ENCODE data around the gene LMAN1L. TPM values are rescaled to one million over a fixed set of nuclear protein-coding genes. Genes with fewer than 3 reads are reported as not detected.

Gene LMAN1L
- total RNA-seq, 1 donor from 2014 or later = not detected

- DNase-seq (ENCODE audit: low read depth) = no peak
- TF ChIP-seq CTCF (conservative IDR thresholded peaks at IDR 0.05; ENCODE audit: low read depth, low read length) = no peak
- no peak overlapping the region for H3K4me3 ChIP-seq (ENCODE audit: low read depth, low read length)
Observed at GRCh38 chr15:74840851-74841775, 28.5 kb downstream of the LMAN1L start.

DNA sequence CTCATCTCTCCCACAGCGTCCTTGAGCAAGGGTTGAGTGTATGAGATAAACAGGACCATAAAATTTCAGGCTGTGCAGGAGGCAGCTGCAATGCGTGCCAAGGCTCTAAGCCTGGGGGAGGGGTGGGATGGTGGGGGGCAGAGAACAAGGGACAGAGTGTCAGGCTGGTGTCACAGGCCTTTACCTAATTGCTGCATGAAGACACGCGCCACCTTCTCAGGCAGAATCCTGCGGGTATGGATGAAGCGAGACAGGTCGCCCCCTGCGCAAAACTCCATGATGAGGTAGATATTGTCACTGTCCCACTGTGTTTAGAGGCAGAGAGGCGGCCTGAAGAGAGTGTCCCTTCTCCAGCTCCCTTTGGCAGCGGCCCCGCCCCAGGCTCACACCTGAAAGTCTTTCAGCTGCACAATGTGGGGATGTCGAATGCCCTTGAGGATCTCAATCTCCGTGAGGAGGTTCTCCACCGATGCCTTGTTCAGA is 29.3 kb downstream of the LMAN1L start:
- no peak for DNase-seq (ENCODE audit: low read depth)
- peak overlapping the region; percentile 92 for H3K4me3 ChIP-seq (ENCODE audit: low read depth, low read length)
- TF ChIP-seq CTCF (conservative IDR thresholded peaks at IDR 0.05; ENCODE audit: low read depth, low read length) = no peak

DNA sequence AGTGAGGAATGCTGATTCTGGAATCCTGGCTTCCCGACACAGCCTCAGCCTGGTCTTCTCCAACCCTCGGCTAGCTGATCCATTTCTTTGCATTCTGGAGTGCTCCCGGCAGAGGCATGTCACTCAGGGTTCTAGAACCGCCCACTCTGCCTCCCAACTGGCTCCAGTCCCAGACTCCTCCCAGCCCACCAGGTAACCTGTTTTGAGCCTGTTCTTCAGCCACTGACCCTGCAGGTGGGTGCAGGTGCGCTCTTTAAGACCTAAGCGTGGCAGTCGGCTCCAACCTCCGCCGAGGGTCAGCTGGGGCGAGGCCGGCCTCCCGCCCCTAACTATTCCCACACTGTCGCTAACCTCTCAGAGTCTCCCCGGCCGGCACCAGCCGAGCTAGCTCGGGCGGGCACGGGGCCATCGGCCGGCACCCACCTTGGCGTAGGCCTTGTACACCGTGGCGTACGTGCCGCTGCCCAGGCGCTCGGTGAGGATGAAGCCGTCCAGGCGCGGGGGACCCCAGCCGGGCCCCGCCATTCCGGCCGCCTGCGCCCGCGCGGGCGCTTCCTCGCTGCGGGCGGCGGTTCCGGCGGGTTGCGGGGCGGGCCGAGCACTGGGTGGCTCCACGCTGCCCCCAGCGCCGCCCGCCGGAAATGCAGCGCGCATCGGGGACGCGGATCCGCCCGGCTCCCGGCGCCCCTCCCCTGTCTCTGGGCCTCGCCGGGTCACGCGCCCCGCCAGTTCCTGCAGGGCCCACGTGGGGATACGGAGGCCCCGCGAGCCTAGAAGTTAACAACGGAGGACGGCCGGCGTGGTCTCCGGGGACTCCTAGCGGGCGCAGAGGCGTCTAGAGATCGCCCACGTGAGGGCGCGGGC is 30.2 kb downstream of the LMAN1L start, which contains the start of gene ULK3:
TSS of gene ULK3 (minus strand) at position 576 of the 864 bp plus-strand sequence. CDS start at position 525, 51 bp downstream.
- TF ChIP-seq CTCF (conservative IDR thresholded peaks at IDR 0.05; ENCODE audit: low read depth, low read length) = peak; percentile 48
- peak within 1 kb of the TSS; percentile 92 for H3K4me3 ChIP-seq (ENCODE audit: low read depth, low read length)
- no peak for DNase-seq (ENCODE audit: low read depth)

DNA sequence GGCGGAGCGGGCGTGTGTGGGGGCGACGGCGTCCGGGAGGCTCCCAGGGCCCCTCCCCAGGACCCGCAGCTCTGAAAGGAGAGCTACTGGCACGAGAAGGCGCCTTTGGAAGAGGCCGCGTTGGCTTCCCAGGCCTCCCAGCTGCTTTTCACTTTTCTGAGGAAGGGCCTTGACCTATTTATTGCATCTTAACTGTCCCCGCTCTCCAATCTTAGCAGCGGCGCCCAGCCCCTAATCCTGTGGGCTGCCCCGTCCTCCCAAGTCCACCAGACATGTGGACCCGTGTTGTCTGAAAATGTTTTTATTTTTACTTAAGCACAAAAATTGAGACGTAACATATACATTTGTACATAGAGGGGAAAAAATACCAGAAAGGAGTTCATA is 30.8 kb downstream of the LMAN1L start:
- H3K4me3 ChIP-seq (ENCODE audit: low read depth, low read length) = peak overlapping the region; percentile 92
- no peak for DNase-seq (ENCODE audit: low read depth)
- no peak for TF ChIP-seq CTCF (conservative IDR thresholded peaks at IDR 0.05; ENCODE audit: low read depth, low read length)

DNA sequence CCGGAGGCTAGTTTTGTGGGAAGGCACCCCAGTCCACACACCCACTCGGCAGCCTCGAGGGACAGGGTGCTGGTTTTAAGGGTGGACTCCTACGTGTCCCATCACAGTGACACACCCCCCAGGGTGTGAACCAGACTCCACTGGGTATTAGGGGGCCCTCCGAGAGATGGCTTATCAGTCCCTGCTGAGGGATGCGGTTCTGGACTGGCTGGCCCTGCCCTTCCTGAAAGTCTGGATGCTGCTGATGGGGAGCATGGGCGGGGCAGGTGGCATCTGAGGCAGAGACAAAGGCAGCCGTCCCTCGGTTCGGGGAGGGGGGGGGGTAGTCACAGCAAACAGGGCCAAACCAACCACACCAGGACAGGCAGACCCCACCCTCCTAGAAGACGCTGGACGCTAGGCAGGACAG is 31.3 kb downstream of the LMAN1L start:
- TF ChIP-seq CTCF (conservative IDR thresholded peaks at IDR 0.05; ENCODE audit: low read depth, low read length) = no peak
- DNase-seq (ENCODE audit: low read depth) = no peak
- no peak overlapping the region for H3K4me3 ChIP-seq (ENCODE audit: low read depth, low read length)

DNA sequence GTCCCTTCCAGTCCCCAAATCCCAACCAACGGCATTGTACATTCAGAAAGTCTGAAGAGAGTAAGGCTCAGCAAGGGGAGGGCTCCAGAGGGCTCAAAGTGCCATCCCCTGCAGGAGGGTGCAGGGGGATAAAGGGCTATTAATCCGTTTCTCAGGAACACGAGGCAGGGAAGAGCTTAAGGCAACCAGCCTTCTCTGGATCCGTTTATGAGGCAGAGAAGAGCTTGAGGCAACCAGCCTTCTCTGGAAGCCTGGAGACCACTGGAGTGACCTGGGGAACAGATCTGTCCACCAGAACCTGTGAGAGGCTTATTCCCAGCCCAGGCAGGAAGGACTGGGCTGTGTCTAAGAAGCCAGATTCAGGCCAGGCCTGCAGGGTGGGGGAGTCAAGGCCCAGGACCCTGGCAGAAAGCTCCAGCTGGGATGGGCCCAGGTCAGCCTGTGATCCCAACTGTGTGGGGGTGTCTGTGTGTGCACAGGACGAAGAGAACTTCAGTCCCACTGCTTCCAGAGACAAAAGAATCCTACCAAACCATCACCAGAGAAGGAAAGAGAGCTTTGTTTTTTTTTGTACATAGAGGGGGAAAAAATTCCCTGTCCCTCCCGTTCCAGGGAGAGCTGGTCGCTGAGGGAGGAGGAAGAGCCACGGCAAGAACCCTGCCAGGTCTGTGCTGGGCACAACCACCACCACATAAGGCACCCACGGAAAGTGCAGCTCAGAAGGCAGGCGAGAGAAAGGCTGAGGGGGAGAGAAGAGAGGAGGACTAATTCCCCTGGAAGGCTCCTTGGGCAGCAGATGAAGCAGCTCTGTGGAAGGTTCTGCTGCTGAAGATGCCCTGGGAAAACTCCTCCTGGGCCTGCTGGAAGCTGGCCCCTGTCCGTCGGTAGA is 31.9 kb downstream of the LMAN1L start:
- no peak for TF ChIP-seq CTCF (conservative IDR thresholded peaks at IDR 0.05; ENCODE audit: low read depth, low read length)
- no peak for DNase-seq (ENCODE audit: low read depth)
- H3K4me3 ChIP-seq (ENCODE audit: low read depth, low read length) = no peak overlapping the region

All from epithelial cell of proximal tubule (primary cell).